Thyroid gland (tissue), 4 donors: Measurements from ENCODE around the gene CBLIF.

Source experiments
- POLR2A ChIP-seq, 2 donors: fragments of 450-650 bp; IDR thresholded peaks; one replicate each; pipeline ENCODE4 v1.6.1; 2017; ENCODE audit warnings: antibody characterized with exemption in 2 of 2, mild to moderate bottlenecking in 2 of 2, moderate library complexity in 1 of 2
- TF ChIP-seq, protein P1 (sequence below), 6 experiments: fragments of 200-600 bp in 3 of 6; fragments of 450-650 bp in 3 of 6; sonication (generic) in 3 of 6; IDR thresholded peaks; one replicate each; pipeline ENCODE4 v1.5.1; 2016 to 2019; ENCODE audit warnings: antibody characterized with exemption in 6 of 6, mild to moderate bottlenecking in 2 of 6, inconsistent platforms in 1 of 6, moderate library complexity in 1 of 6

- no peak for TF ChIP-seq POLR2A (IDR thresholded peaks at IDR 0.05)
- TF ChIP-seq, protein P1, sequence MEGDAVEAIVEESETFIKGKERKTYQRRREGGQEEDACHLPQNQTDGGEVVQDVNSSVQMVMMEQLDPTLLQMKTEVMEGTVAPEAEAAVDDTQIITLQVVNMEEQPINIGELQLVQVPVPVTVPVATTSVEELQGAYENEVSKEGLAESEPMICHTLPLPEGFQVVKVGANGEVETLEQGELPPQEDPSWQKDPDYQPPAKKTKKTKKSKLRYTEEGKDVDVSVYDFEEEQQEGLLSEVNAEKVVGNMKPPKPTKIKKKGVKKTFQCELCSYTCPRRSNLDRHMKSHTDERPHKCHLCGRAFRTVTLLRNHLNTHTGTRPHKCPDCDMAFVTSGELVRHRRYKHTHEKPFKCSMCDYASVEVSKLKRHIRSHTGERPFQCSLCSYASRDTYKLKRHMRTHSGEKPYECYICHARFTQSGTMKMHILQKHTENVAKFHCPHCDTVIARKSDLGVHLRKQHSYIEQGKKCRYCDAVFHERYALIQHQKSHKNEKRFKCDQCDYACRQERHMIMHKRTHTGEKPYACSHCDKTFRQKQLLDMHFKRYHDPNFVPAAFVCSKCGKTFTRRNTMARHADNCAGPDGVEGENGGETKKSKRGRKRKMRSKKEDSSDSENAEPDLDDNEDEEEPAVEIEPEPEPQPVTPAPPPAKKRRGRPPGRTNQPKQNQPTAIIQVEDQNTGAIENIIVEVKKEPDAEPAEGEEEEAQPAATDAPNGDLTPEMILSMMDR (IDR thresholded peaks at IDR 0.05) = no peak
Measured at GRCh38 chr11:59877325-59877724, 32.0 kb upstream of the CBLIF start.
